Measurements from ENCODE around the gene LYAR.

LYAR gene

GRCh38 chr4:4328206-4328605 lies 38.3 kb upstream of the LYAR start:
- no peaks in the 10 kb centered on the region for H3K36me3 ChIP-seq (ENCODE audit: control insufficient read depth, insufficient read depth, low read length)
- no peaks in the 10 kb centered on the region for H3K9me3 ChIP-seq (ENCODE audit: control insufficient read depth, low read length)
- DNase-seq = no peak
- H3K27me3 ChIP-seq (replicated peaks; ENCODE audit: control insufficient read depth, insufficient read depth, low read length, poor library complexity, severe bottlenecking) = no peaks in the 10 kb centered on the region
- no peak overlapping the region for H3K27ac ChIP-seq (ENCODE audit: insufficient read depth, low read length, poor library complexity, severe bottlenecking)
- no peak overlapping the region for H3K4me3 ChIP-seq (ENCODE audit: insufficient read depth, low read depth, low read length, poor library complexity, severe bottlenecking)
- no peaks in the 10 kb centered on the region for H3K4me1 ChIP-seq (ENCODE audit: control insufficient read depth, insufficient read depth, low read length, poor library complexity, severe bottlenecking)

- Histone ChIP-seq H3K4me1 (ENCODE audit: control insufficient read depth, insufficient read depth, low read length, poor library complexity, severe bottlenecking) (no peaks in the 10 kb centered on the region), H3K27ac (ENCODE audit: insufficient read depth, low read length, poor library complexity, severe bottlenecking) (no peak overlapping the region), H3K36me3 (ENCODE audit: control insufficient read depth, insufficient read depth, low read length) (no peaks in the 10 kb centered on the region), H3K27me3 (replicated peaks; ENCODE audit: control insufficient read depth, insufficient read depth, low read length, poor library complexity, severe bottlenecking) (no peaks in the 10 kb centered on the region), H3K4me3 (ENCODE audit: insufficient read depth, low read depth, low read length, poor library complexity, severe bottlenecking) (no peak overlapping the region), H3K9me3 (ENCODE audit: control insufficient read depth, low read length) (no peaks in the 10 kb centered on the region)
- DNase-seq = no peak
These were observed 37.7 kb upstream of the LYAR start for GRCh38 chr4:4327652-4328121.

GRCh38 chr4:4326166-4326565 lies 36.2 kb upstream of the LYAR start:
- Histone ChIP-seq H3K9me3 (ENCODE audit: control insufficient read depth, low read length) (no peaks in the 10 kb centered on the region), H3K36me3 (ENCODE audit: control insufficient read depth, insufficient read depth, low read length) (peaks cover 11% of the 10 kb centered on the region), H3K4me3 (ENCODE audit: insufficient read depth, low read depth, low read length, poor library complexity, severe bottlenecking) (no peak overlapping the region), H3K27me3 (replicated peaks; ENCODE audit: control insufficient read depth, insufficient read depth, low read length, poor library complexity, severe bottlenecking) (no peaks in the 10 kb centered on the region), H3K27ac (ENCODE audit: insufficient read depth, low read length, poor library complexity, severe bottlenecking) (no peak overlapping the region), H3K4me1 (ENCODE audit: control insufficient read depth, insufficient read depth, low read length, poor library complexity, severe bottlenecking) (no peaks in the 10 kb centered on the region)
- no peak for DNase-seq

GRCh38 chr4:4325321-4325720 lies 35.4 kb upstream of the LYAR start:
- Histone ChIP-seq H3K4me1 (ENCODE audit: control insufficient read depth, insufficient read depth, low read length, poor library complexity, severe bottlenecking) (no peaks in the 10 kb centered on the region), H3K36me3 (ENCODE audit: control insufficient read depth, insufficient read depth, low read length) (peaks cover 20% of the 10 kb centered on the region), H3K4me3 (ENCODE audit: insufficient read depth, low read depth, low read length, poor library complexity, severe bottlenecking) (no peak overlapping the region), H3K27me3 (replicated peaks; ENCODE audit: control insufficient read depth, insufficient read depth, low read length, poor library complexity, severe bottlenecking) (no peaks in the 10 kb centered on the region), H3K9me3 (ENCODE audit: control insufficient read depth, low read length) (no peaks in the 10 kb centered on the region), H3K27ac (ENCODE audit: insufficient read depth, low read length, poor library complexity, severe bottlenecking) (no peak overlapping the region)
- DNase-seq = no peak

GRCh38 chr4:4323705-4324534 lies 34.0 kb upstream of the LYAR start:
- Histone ChIP-seq H3K36me3 (ENCODE audit: control insufficient read depth, insufficient read depth, low read length) (peaks cover 25% of the 10 kb centered on the region), H3K27me3 (replicated peaks; ENCODE audit: control insufficient read depth, insufficient read depth, low read length, poor library complexity, severe bottlenecking) (no peaks in the 10 kb centered on the region), H3K4me3 (ENCODE audit: insufficient read depth, low read depth, low read length, poor library complexity, severe bottlenecking) (no peak overlapping the region), H3K27ac (ENCODE audit: insufficient read depth, low read length, poor library complexity, severe bottlenecking) (no peak overlapping the region), H3K9me3 (ENCODE audit: control insufficient read depth, low read length) (no peaks in the 10 kb centered on the region), H3K4me1 (ENCODE audit: control insufficient read depth, insufficient read depth, low read length, poor library complexity, severe bottlenecking) (no peaks in the 10 kb centered on the region)
- DNase-seq = no peak

- no peak overlapping the region for H3K27ac ChIP-seq (ENCODE audit: insufficient read depth, low read length, poor library complexity, severe bottlenecking)
- peaks cover 33% of the 10 kb centered on the region for H3K36me3 ChIP-seq (ENCODE audit: control insufficient read depth, insufficient read depth, low read length)
- no peak overlapping the region for H3K4me3 ChIP-seq (ENCODE audit: insufficient read depth, low read depth, low read length, poor library complexity, severe bottlenecking)
- no peaks in the 10 kb centered on the region for H3K9me3 ChIP-seq (ENCODE audit: control insufficient read depth, low read length)
- no peaks in the 10 kb centered on the region for H3K27me3 ChIP-seq (replicated peaks; ENCODE audit: control insufficient read depth, insufficient read depth, low read length, poor library complexity, severe bottlenecking)
- DNase-seq = no peak
- H3K4me1 ChIP-seq (ENCODE audit: control insufficient read depth, insufficient read depth, low read length, poor library complexity, severe bottlenecking) = no peaks in the 10 kb centered on the region
These were observed 32.2 kb upstream of the LYAR start for GRCh38 chr4:4321951-4322688.

GRCh38 chr4:4320951-4321714 lies 31.2 kb upstream of the LYAR start:
- H3K36me3 ChIP-seq (ENCODE audit: control insufficient read depth, insufficient read depth, low read length) = peaks cover 42% of the 10 kb centered on the region

GRCh38 chr4:4320528-4320927 lies 30.6 kb upstream of the LYAR start:
- Histone ChIP-seq H3K27me3 (replicated peaks; ENCODE audit: control insufficient read depth, insufficient read depth, low read length, poor library complexity, severe bottlenecking) (no peaks in the 10 kb centered on the region), H3K4me1 (ENCODE audit: control insufficient read depth, insufficient read depth, low read length, poor library complexity, severe bottlenecking) (no peaks in the 10 kb centered on the region), H3K27ac (ENCODE audit: insufficient read depth, low read length, poor library complexity, severe bottlenecking) (no peak overlapping the region), H3K9me3 (ENCODE audit: control insufficient read depth, low read length) (no peaks in the 10 kb centered on the region), H3K4me3 (ENCODE audit: insufficient read depth, low read depth, low read length, poor library complexity, severe bottlenecking) (no peak overlapping the region), H3K36me3 (ENCODE audit: control insufficient read depth, insufficient read depth, low read length) (peaks cover 48% of the 10 kb centered on the region)
- no peak for DNase-seq

More at GRCh38 chr4:4320951-4321714, 31.2 kb upstream of the LYAR start:
- Histone ChIP-seq H3K4me3 (ENCODE audit: insufficient read depth, low read depth, low read length, poor library complexity, severe bottlenecking) (no peak overlapping the region), H3K4me1 (ENCODE audit: control insufficient read depth, insufficient read depth, low read length, poor library complexity, severe bottlenecking) (no peaks in the 10 kb centered on the region), H3K27ac (ENCODE audit: insufficient read depth, low read length, poor library complexity, severe bottlenecking) (no peak overlapping the region), H3K27me3 (replicated peaks; ENCODE audit: control insufficient read depth, insufficient read depth, low read length, poor library complexity, severe bottlenecking) (no peaks in the 10 kb centered on the region), H3K9me3 (ENCODE audit: control insufficient read depth, low read length) (no peaks in the 10 kb centered on the region)
- DNase-seq = no peak

GRCh38 chr4:4317496-4318232 lies 27.7 kb upstream of the LYAR start:
- Histone ChIP-seq H3K4me1 (ENCODE audit: control insufficient read depth, insufficient read depth, low read length, poor library complexity, severe bottlenecking) (no peaks in the 10 kb centered on the region), H3K4me3 (ENCODE audit: insufficient read depth, low read depth, low read length, poor library complexity, severe bottlenecking) (no peak overlapping the region), H3K27me3 (replicated peaks; ENCODE audit: control insufficient read depth, insufficient read depth, low read length, poor library complexity, severe bottlenecking) (no peaks in the 10 kb centered on the region), H3K36me3 (ENCODE audit: control insufficient read depth, insufficient read depth, low read length) (peaks cover 71% of the 10 kb centered on the region), H3K27ac (ENCODE audit: insufficient read depth, low read length, poor library complexity, severe bottlenecking) (no peak overlapping the region), H3K9me3 (ENCODE audit: control insufficient read depth, low read length) (no peaks in the 10 kb centered on the region)
- no peak for DNase-seq

All from effector memory CD4-positive, alpha-beta T cell (primary cell).